ENCODE measurements around the gene RRP1B.
"Not testable (repeated sequence)": the region's sequence is repeated elsewhere in the genome, so short reads cannot be mapped to it uniquely, and the experiment has no call there.

The RRP1B gene

DNA sequence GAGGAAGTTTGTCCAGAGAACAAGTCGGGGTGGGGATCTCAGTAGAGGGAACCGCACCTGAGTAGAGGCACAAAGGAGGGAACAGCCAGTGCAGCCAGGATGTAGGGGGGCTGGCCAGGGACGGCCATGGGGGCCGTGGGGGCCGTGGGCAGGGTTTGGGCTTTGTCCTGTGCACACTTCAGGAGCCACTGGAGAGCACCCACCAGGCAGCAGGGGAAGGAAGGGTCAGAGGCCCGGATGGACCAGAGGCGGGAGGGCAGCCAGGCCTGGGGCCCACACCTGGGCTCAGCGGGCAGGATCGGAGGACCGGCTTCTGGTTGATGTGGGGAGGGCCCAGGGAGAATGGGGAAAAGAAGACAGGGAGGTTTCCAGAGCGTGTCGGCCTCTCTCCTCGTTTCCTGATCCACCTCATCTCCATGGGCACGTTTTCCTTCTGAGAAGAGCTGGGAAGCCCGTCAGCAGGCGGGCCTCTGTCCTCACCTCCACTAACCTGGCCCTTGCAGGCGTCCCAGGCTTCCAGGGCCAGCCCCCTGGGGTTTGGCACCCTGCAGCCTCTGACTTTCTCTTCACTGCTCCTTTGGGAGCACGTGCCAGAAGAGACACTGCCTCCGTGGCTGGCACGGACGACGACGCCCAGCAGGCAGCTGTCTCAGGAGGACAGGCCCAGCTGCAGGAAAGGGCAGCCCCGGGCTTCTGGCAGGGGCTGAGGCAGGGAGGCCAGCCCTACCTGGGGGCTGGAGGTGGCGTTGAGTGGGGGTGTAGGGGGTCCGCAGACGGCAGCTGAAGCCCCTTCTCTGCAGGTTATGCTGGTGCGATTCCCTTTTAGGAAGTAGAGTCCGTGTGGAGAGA is 42.8 kb downstream of the RRP1B start:
- no peak for DNase-seq (ENCODE audit: low spot score)

- no peak for DNase-seq (ENCODE audit: low spot score)
Observed at GRCh38 chr21:43702785-43703034, 43.4 kb downstream of the RRP1B start.

- no peak for DNase-seq (ENCODE audit: low spot score)
Observed at GRCh38 chr21:43703035-43703880, 43.9 kb downstream of the RRP1B start.

GRCh38 chr21:43707462-43707861 is 48.1 kb downstream of the RRP1B start:
- DNase-seq (ENCODE audit: low spot score) = no peak

DNA sequence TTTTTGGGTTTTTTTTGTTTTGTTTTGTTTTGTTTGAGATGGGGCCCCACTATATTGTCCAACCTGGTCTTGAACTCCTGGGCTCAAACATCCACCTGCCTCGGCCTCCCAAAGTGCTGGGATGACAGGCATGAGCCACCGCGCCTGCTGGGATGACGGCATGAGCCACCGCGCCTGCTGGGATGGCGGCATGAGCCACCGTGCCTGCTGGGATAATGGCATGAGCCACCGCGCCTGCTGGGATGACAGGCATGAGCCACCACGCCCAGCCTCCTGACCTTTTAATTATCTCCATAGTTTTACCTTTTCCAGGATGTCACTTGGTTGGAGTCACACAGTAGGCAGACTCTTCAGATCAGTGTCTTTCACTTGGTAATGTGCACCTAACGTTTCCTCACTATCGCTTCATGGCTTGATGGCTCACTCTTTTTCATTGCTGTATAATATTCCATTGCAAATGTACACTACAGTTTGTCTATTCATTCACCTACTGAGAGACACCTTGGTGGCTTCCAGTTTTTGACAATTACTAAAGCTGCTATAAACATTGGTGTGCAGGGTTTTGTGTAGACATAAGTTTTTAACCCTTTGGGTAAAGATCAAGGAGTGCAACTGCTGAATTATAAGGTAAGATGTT is 49.5 kb downstream of the RRP1B start:
- no peak for DNase-seq (ENCODE audit: low spot score)

- DNase-seq (ENCODE audit: low spot score) = peak; percentile 95
Observed at GRCh38 chr21:43712268-43712942, 53.0 kb downstream of the RRP1B start.

- not testable (repeated sequence) for DNase-seq (ENCODE audit: low spot score)
Observed at GRCh38 chr21:43713123-43713522, 53.8 kb downstream of the RRP1B start.

- no peak for DNase-seq (ENCODE audit: low spot score)
Observed at GRCh38 chr21:43716376-43717165, 57.2 kb downstream of the RRP1B start.

DNA sequence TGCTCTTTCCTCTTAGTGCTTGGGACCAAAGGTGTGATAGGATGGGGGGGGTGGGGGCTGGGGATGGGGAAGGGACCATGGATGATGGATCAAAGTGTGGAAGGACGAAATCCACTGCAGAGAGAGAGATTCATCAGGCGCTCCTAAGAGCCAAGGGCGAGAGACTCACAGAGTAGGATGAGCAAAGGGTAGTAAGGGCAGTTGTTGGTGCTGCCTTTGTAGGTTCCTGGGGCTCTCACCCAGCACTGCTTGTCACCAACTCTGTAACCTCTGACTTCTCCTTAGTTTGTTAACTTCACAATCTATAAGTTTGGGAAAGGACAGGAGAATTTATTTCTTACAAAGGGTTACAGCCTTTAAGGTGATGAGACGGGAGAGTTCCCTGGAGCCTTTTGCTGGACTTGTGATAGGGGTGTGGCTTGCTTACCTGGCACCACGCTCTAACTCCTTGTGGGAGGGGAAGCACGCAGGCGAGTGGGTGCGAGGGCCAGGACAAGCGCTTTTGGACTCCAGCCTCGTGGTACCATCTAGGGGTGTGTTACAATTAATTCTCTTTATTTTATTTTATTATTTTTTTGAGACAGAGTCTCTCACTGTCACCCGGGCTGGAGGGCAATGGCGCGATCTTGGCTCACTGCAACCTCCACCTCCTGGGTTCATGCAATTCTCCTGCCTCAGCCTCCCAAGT is 58.0 kb downstream of the RRP1B start:
- DNase-seq (ENCODE audit: low spot score) = no peak

DNA sequence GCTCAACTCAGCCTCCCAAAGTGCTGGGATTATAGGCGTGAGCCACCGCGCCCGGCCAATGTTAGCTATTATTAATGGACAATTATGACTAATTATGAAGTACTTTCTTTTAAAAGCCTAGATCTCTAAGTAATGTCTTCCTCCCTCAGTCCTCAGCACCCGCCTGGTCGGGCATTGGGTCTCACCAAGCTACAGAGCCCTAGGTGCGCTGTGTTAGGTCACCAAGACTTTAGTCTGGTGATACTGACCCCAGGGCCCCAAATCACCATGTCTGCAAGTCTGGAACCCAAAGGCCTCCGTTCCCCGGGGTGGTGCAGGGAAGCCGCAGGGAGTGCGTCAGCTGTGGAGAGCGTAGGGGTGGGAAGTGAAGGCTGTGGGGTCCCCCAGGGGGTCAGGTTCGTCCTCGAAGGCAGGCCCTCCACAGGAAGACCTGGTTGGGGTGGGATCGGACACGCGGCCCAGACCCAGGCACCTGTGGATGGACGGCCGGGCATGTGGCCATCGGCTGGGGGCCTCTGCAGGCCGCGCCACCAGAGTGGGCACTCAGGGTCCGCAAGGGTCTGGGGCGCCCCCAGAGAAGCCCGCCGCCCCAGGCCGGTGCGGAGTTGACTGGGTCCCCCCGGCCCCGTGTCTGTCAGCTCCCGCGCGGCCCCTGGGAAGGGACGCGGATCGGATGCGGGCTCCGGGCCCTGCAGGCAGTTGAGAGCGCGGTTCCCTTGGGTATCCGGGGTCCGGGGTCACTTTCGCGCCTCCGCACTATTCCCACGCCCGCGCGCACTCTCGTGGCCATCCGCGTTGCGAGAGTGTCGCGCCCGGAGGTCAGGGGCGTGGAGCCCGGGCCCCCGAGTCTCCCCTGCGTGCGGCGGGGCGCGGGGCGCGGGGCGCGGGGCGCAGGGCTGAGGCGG is 58.9 kb downstream of the RRP1B start:
- DNase-seq (ENCODE audit: low spot score) = no peak

DNA sequence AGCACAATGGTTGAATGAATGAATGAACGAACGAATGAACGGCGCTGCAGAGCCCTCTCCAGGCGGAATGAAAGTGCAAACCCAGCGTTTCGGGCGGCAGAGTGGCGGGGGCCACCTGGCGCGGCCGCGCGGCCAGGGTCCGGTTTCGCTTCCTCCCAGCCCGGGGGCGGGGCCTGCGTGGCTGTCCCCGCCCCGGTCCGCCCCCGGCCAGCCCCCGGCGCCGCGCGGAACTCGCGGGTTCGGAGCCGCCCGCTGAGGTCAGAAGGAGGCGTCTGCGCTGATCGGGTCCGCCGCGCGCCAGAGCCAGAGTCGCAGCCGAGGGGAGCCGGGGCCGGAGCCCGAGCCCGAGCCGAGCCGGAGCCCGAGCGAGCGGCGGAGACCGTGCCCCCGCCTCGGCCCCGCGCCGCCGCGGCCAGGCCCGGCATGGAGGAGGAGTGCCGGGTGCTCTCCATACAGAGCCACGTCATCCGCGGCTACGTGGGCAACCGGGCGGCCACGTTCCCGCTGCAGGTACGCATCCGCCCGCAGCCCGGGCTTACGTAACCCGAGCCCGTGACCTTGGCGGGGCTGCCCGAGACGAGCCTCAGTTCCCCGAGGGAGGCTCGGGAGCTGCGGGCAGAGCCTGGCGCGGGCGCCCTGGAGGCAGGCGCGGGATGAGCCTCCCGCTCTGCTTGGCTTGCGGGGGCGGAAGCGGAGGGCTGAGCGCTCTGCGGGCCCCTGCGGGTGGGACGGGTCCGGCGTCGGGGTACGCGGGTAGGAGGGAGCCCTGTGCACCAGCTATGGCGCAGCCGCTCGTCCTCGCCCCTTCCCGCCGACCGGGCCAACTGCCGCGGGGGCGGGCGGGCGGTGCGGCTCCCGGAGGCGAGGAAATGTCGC is 59.8 kb downstream of the RRP1B start, which contains the start of gene PDXK:
PDXK (plus strand) TSS at position 258 of the 876 bp plus-strand sequence; CDS start at position 424, 166 bp downstream.
- DNase-seq (ENCODE audit: low spot score) = peak; percentile 89

- DNase-seq (ENCODE audit: low spot score) = no peak
Observed at GRCh38 chr21:43719748-43720538, 60.6 kb downstream of the RRP1B start.

DNA sequence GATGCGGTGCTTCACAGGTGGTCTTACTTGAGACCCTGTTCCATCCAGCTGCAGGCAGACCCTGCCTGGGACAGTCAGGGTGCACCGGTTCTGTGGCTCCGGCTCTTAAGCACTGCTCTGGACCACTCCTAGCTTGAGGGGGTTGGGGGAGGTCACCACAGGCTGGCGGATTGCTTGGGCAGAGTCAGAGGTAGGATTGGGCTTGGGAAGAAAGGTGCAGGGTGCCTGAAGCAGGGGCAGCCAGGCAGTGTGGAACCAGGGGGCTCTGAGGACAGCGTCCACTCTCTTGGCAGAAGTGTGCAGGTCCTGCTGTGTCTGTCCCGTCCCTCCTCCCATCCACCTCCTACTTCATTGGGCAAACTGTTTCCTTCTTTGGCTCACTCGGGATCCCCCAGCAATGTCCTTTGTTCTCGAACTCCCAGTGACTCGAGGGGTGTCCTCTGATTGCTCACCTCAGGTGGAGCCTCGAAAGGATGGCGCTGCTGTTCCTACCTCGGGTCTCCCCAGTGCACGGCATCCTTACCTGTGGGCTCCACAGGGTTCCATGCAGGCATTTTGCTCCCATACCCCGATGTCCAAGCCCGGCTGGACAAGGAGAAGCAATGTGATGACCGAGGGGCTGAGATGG is 61.3 kb downstream of the RRP1B start:
- DNase-seq (ENCODE audit: low spot score) = no peak

- DNase-seq (ENCODE audit: low spot score) = no peak
Observed at GRCh38 chr21:43721206-43721605, 61.8 kb downstream of the RRP1B start.

DNA sequence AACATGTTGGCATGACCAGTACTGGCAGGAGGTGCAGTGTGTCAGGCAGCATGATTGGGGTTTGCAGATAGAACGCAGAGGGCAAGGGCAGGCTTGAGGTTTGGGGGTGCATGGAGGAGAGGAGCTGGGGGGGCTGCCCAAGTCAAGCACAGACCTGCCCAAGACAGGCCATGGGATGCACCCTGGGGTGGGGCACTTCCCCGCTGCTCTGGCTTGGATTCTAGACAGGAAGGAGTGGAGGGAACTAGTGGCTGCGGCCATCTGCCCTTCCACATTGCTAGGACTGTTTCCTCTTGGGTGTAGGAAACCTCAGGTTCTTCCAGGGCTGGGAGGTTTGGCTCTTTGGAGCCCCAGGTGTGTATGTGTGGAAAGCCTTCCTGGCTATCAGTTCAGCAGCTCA is 62.6 kb downstream of the RRP1B start:
- no peak for DNase-seq (ENCODE audit: low spot score)

- no peak for DNase-seq (ENCODE audit: low spot score)
Observed at GRCh38 chr21:43723648-43724047, 64.3 kb downstream of the RRP1B start.

All from LoVo (cell line).